Measurements from ENCODE around the gene TRERF1.

The TRERF1 gene

GRCh38 chr6:42300701-42301100 is 151.0 kb downstream of the TRERF1 start:
- no peak for DNase-seq

GRCh38 chr6:42300185-42300584 is 151.5 kb downstream of the TRERF1 start:
- DNase-seq, result no peak

- DNase-seq, result no peak
Measured at GRCh38 chr6:42297661-42298060, 154.1 kb downstream of the TRERF1 start.

GRCh38 chr6:42296614-42297013 is 155.1 kb downstream of the TRERF1 start:
- no peak for DNase-seq

- DNase-seq, result no peak
Measured at GRCh38 chr6:42295677-42296076, 156.0 kb downstream of the TRERF1 start.

GRCh38 chr6:42295181-42295580 is 156.5 kb downstream of the TRERF1 start:
- no peak for DNase-seq

- no peak for DNase-seq
Measured at GRCh38 chr6:42294759-42295158, 157.0 kb downstream of the TRERF1 start.

GRCh38 chr6:42293386-42293977 is 158.2 kb downstream of the TRERF1 start:
- no peak for DNase-seq

GRCh38 chr6:42292004-42292740 is 159.6 kb downstream of the TRERF1 start:
- no peak for DNase-seq

- no peak for DNase-seq
Measured at GRCh38 chr6:42287756-42288155, 164.0 kb downstream of the TRERF1 start.

- no peak for DNase-seq
Measured at GRCh38 chr6:42281570-42281969, 170.2 kb downstream of the TRERF1 start.

GRCh38 chr6:42280966-42281533 is 170.7 kb downstream of the TRERF1 start:
- no peak for DNase-seq

- no peak for DNase-seq
Measured at GRCh38 chr6:42279966-42280629, 171.6 kb downstream of the TRERF1 start.

- no peak for DNase-seq
Measured at GRCh38 chr6:42279144-42279781, 172.5 kb downstream of the TRERF1 start.

GRCh38 chr6:42278131-42278853 is 173.4 kb downstream of the TRERF1 start:
- no peak for DNase-seq

GRCh38 chr6:42276034-42276890 is 175.5 kb downstream of the TRERF1 start:
- DNase-seq, result no peak

- no peak for DNase-seq
Measured at GRCh38 chr6:42275376-42276033, 176.2 kb downstream of the TRERF1 start.

GRCh38 chr6:42274898-42275297 is 176.8 kb downstream of the TRERF1 start:
- no peak for DNase-seq

GRCh38 chr6:42271834-42272805 is 179.6 kb downstream of the TRERF1 start:
- DNase-seq, result no peak

GRCh38 chr6:42269974-42270510 is 181.7 kb downstream of the TRERF1 start:
- no peak for DNase-seq

Data from NCI-H526 treated with DMSO at 0.1 percent for 48 hours (cell line).